BJ (cell line): ENCODE measurements around the gene LEPROT. TPM values are rescaled to one million over a fixed set of nuclear protein-coding genes. Genes with fewer than 3 reads are reported as not detected.
"Not testable (repeated sequence)": the region's sequence is repeated elsewhere in the genome, so short reads cannot be mapped to it uniquely, and the experiment has no call there.

Source experiments
- CTCF ChIA-PET: fragments of 350-600 bp; formaldehyde crosslinking; extraction: SDS; loops from one replicate; lab custom pipeline; 2021; ENCODE audit warnings: antibody characterized with exemption, inconsistent platforms; lab: Yijun Ruan, JAX
- POLR2A ChIA-PET: fragments of 300-600 bp; sonication (Branson Sonifier 250); formaldehyde crosslinking; extraction: SDS; loops from one replicate; lab custom pipeline; 2021; ENCODE audit warnings: antibody characterized with exemption; lab: Charles Lee
- DNase-seq: peaks from one replicate; pipeline ENCODE4 v3.0.0-alpha.2; 2011; ENCODE audit warnings: low read depth
- H3K27me3 ChIP-seq: 2 replicates; pipeline ENCODE4 v1.6.0; 2011; ENCODE audit warnings: low read length; ENCODE audit not compliant: control insufficient read depth, insufficient read depth
- H3K36me3 ChIP-seq: 2 replicates; pipeline ENCODE4 v1.5.1; 2011; ENCODE audit warnings: low read length; ENCODE audit not compliant: control insufficient read depth, insufficient read depth
- H3K4me3 ChIP-seq: 2 replicates; pipeline ENCODE4 v1.5.1; 2011; ENCODE audit warnings: low read depth, mild to moderate bottlenecking, control low read depth, low read length
- CTCF ChIP-seq: IDR thresholded peaks from 2 replicates; pipeline ENCODE4 v1.5.1; 2011; ENCODE audit warnings: low read depth, mild to moderate bottlenecking, control low read depth, inconsistent platforms, low read length, moderate library complexity; ENCODE audit not compliant: insufficient read depth
- polyA plus RNA-seq: library from polyadenylated mRNA; depleted of rRNA; stranded (reverse); fragments of >200 nt; gene quantifications from 2 replicates; pipeline ENCODE4 v1.2.3, GENCODE V29; 2011

LEPROT gene
- polyA plus RNA-seq, 1 experiment: 66.2 TPM

GRCh38 chr1:65445837-65446236, 25.4 kb downstream of the LEPROT start:
- CTCF ChIA-PET: interaction anchor here (1.2 to 1.4 kb wide), 2 partner anchors 12 to 13 kb away, joined by 3 read pairs; no protein-coding TSS in a partner anchor
- POLR2A ChIA-PET: no interaction called here
- no peak for DNase-seq
- TF ChIP-seq CTCF: no peak
- Histone ChIP-seq H3K27me3 (no peaks in the 10 kb centered on the region), H3K36me3 (no peaks in the 10 kb centered on the region), H3K4me3 (no peak overlapping the region)

GRCh38 chr1:65449214-65449823, 28.9 kb downstream of the LEPROT start:
- POLR2A ChIA-PET: no interaction called here
- no peak for DNase-seq
- H3K27me3 ChIP-seq: no peaks in the 10 kb centered on the region
- no peaks in the 10 kb centered on the region for H3K36me3 ChIP-seq
- TF ChIP-seq CTCF: 0 out of 2 replicates have a peak, but pooled peaks have one; percentile 8
- CTCF ChIA-PET: interaction anchor here (0.6 to 0.9 kb wide), 3 partner anchors 10 to 202 kb away, joined by 3 to 4 read pairs (median 3); no protein-coding TSS in a partner anchor
- no peak overlapping the region for H3K4me3 ChIP-seq

GRCh38 chr1:65455678-65456077, 35.2 kb downstream of the LEPROT start:
- DNase-seq, H3K36me3 ChIP-seq, POLR2A ChIA-PET, H3K4me3 ChIP-seq, CTCF ChIA-PET, H3K27me3 ChIP-seq: not testable (repeated sequence)

DNA sequence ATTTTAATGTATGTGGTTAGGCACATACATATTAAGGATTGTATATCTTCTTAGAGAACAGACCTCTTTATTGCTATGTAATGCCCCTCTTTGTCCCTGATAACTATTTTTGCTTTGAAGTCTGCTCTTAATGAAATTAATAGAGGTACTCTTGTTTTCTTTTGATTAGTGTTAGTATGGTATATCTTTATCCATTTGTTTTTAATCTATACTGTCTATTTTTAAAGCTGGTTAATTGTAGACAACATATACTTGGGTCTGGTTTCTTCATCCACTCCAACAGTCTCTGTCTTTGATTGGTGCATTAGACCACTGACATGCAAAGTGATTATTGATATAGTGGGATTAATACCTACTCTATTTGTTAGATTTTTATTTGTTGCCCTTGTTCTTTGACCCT, 36.0 kb downstream of the LEPROT start:
- POLR2A ChIA-PET: no interaction called here
- CTCF ChIA-PET: no interaction called here
- no peaks in the 10 kb centered on the region for H3K27me3 ChIP-seq
- DNase-seq: no peak
- TF ChIP-seq CTCF: no peak
- H3K4me3 ChIP-seq: no peak overlapping the region
- H3K36me3 ChIP-seq: no peaks in the 10 kb centered on the region

- ChIA-PET CTCF (interaction anchor here (0.9 to 2.5 kb wide), 5 partner anchors 12 to 28 kb away, joined by 3 to 10 read pairs (median 3); no protein-coding TSS in a partner anchor), POLR2A (no interaction called here)
- DNase-seq: no peak
- H3K4me3 ChIP-seq: no peak overlapping the region
- TF ChIP-seq CTCF: no peak
- no peaks in the 10 kb centered on the region for H3K27me3 ChIP-seq
- no peaks in the 10 kb centered on the region for H3K36me3 ChIP-seq
Measured at GRCh38 chr1:65457868-65458267, 37.4 kb downstream of the LEPROT start.
